ENCODE data around the gene XKR7.
A peak's percentile ranks its signal among the peaks of the same experiment; 100 is the strongest.
"Not testable (repeated sequence)": the region's sequence is repeated elsewhere in the genome, so short reads cannot be mapped to it uniquely, and the experiment has no call there.

Gene XKR7

DNA sequence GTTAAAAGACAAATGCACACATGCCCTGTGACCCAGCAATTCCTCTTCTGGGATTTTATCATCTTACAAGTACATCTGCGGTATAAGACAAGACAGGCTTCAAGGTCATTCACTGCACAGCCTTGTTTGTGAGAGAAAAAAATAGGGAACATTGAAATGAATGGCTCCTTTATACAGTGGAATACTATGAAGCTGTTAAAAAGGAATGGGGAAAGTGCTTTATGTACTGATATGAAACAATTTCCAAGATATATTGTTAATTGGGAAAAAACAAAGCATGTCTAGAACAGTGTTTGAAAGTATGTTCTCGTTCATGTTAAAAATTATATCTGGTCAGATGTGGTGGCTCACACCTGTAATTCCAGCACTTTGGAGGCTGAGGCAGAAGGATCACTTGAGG, 41.5 kb upstream of the XKR7 start:
- H3K9me3 ChIP-seq (ENCODE audit: severe bottlenecking) = no peaks in the 10 kb centered on the region
- H3K4me1 ChIP-seq (ENCODE audit: insufficient read depth, poor library complexity, severe bottlenecking) = no peaks in the 10 kb centered on the region
- peaks cover 5% of the 10 kb centered on the region for H3K27me3 ChIP-seq (ENCODE audit: insufficient read depth, poor library complexity, severe bottlenecking)
- ATAC-seq (ENCODE audit: low read depth) (no peak), DNase-seq (ENCODE audit: low spot score) (no peak)
- H3K36me3 ChIP-seq (ENCODE audit: low read depth) = no peaks in the 10 kb centered on the region
- no peak overlapping the region for H3K4me3 ChIP-seq (ENCODE audit: severe bottlenecking)
- no peak for TF ChIP-seq CTCF (IDR thresholded peaks at IDR 0.05; ENCODE audit: poor library complexity, severe bottlenecking)
- no peak overlapping the region for H3K27ac ChIP-seq (ENCODE audit: poor library complexity, severe bottlenecking)

DNA sequence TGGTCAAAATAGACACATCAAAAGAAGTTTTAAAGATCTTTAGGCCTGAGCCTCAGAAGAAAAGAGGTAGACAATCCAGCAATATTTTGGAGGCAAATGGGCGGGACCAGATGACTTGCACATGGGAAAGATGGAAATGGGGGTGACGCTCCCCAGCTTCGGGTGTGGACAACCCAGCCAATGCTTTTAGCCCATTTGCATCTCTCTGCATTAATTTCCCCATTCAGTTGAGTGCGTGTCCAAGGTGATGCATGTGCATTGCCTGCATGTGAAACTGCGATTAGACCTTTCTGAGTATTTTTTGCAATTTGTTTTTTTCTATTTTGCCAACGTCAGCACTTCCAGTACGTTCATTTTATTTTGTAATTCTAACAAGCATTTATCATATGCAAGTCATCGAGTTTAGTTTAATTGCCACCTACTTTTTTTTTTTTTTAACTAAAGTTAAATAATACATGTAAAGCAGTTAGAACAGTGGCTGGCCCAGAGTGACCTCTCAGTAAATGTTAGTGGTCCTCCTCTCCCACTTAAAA, 40.3 kb upstream of the XKR7 start:
- peaks cover 5% of the 10 kb centered on the region for H3K27me3 ChIP-seq (ENCODE audit: insufficient read depth, poor library complexity, severe bottlenecking)
- ATAC-seq (ENCODE audit: low read depth) (no peak), DNase-seq (ENCODE audit: low spot score) (peak; percentile 37)
- no peak overlapping the region for H3K27ac ChIP-seq (ENCODE audit: poor library complexity, severe bottlenecking)
- TF ChIP-seq CTCF (IDR thresholded peaks at IDR 0.05; ENCODE audit: poor library complexity, severe bottlenecking) = no peak
- no peaks in the 10 kb centered on the region for H3K9me3 ChIP-seq (ENCODE audit: severe bottlenecking)
- no peaks in the 10 kb centered on the region for H3K4me1 ChIP-seq (ENCODE audit: insufficient read depth, poor library complexity, severe bottlenecking)
- H3K36me3 ChIP-seq (ENCODE audit: low read depth) = no peaks in the 10 kb centered on the region
- H3K4me3 ChIP-seq (ENCODE audit: severe bottlenecking) = no peak overlapping the region

DNA sequence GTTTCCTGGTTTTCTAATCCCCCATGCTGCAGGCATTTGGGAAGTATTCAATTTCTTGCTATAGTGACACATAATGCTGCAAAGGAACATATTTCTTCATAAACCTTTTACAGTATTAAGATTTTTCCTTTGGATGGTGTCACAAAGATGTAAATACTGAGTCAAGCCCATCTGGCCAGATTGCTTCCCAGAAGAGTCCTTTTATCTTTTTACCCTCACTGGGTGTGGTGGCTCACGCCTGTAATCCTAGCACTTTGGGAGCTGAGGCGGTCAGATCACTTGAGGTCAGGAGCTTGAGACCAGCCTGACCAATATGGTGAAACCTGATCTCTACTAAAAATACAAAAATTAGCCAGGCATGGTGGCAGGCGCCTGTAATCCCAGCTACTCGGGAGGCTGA, 38.3 kb upstream of the XKR7 start:
- not testable (repeated sequence) for H3K4me1 ChIP-seq (ENCODE audit: insufficient read depth, poor library complexity, severe bottlenecking); H3K27me3 ChIP-seq (ENCODE audit: insufficient read depth, poor library complexity, severe bottlenecking); H3K4me3 ChIP-seq (ENCODE audit: severe bottlenecking); DNase-seq (ENCODE audit: low spot score); ATAC-seq (ENCODE audit: low read depth); H3K36me3 ChIP-seq (ENCODE audit: low read depth); H3K27ac ChIP-seq (ENCODE audit: poor library complexity, severe bottlenecking); H3K9me3 ChIP-seq (ENCODE audit: severe bottlenecking)

GRCh38 chr20:31930779-31931178, 37.2 kb upstream of the XKR7 start:
- Histone ChIP-seq H3K27me3 (ENCODE audit: insufficient read depth, poor library complexity, severe bottlenecking) (peaks cover 5% of the 10 kb centered on the region), H3K4me1 (ENCODE audit: insufficient read depth, poor library complexity, severe bottlenecking) (no peaks in the 10 kb centered on the region), H3K27ac (ENCODE audit: poor library complexity, severe bottlenecking) (no peak overlapping the region), H3K4me3 (ENCODE audit: severe bottlenecking) (no peak overlapping the region), H3K36me3 (ENCODE audit: low read depth) (no peaks in the 10 kb centered on the region), H3K9me3 (ENCODE audit: severe bottlenecking) (no peaks in the 10 kb centered on the region)
- ATAC-seq (ENCODE audit: low read depth) = no peak
- TF ChIP-seq CTCF (IDR thresholded peaks at IDR 0.05; ENCODE audit: poor library complexity, severe bottlenecking) = no peak
- DNase-seq (ENCODE audit: low spot score) = no peak

DNA sequence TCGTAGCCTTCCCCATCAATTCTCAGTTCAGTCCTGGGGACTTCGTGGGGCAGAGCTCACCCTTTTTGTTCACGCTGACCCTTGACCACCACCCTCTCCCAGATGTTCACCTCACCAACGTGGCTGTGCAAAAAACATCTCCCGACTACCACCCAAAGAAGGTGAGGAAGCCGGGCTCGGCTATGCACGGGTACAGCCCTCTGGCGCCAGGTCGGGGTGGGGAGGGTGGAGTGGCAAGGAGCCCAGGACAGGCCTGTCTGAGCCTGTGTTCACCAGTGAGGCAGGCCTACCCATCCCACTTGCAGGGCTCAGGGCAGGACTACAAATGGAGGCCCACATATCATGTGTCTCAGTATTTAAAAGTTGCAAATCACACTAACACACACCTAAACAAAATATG, 34.3 kb upstream of the XKR7 start:
- H3K27ac ChIP-seq (ENCODE audit: poor library complexity, severe bottlenecking) = no peak overlapping the region
- H3K27me3 ChIP-seq (ENCODE audit: insufficient read depth, poor library complexity, severe bottlenecking) = no peaks in the 10 kb centered on the region
- no peak for DNase-seq (ENCODE audit: low spot score)
- ATAC-seq (ENCODE audit: low read depth) = peak; percentile 75
- no peaks in the 10 kb centered on the region for H3K4me1 ChIP-seq (ENCODE audit: insufficient read depth, poor library complexity, severe bottlenecking)
- H3K36me3 ChIP-seq (ENCODE audit: low read depth) = no peaks in the 10 kb centered on the region
- H3K9me3 ChIP-seq (ENCODE audit: severe bottlenecking) = no peaks in the 10 kb centered on the region
- no peak overlapping the region for H3K4me3 ChIP-seq (ENCODE audit: severe bottlenecking)
- TF ChIP-seq CTCF (IDR thresholded peaks at IDR 0.05; ENCODE audit: poor library complexity, severe bottlenecking) = no peak
